ENCODE results near the gene LRP3. TPM values are rescaled to one million over a fixed set of nuclear protein-coding genes. Genes with fewer than 3 reads are reported as not detected.
"Not testable (repeated sequence)": the region's sequence is repeated elsewhere in the genome, so short reads cannot be mapped to it uniquely, and the experiment has no call there.

Gene LRP3
- polyA plus RNA-seq, 3 donors = 1.4 to 11.9 (median 4.1) TPM

GRCh38 chr19:33208371-33208895, 14.3 kb downstream of the LRP3 start:
- Histone ChIP-seq H3K4me3 (replicated peaks in 1 of 3; ENCODE audit: low read depth in 2 of 3, low read length in 3 of 3) (no peak overlapping the region), H3K27ac (ENCODE audit: low read depth in 1 of 2, low read length in 2 of 2) (no peak overlapping the region), H3K79me2 (ENCODE audit: insufficient read depth, low read length) (no peaks in the 10 kb centered on the region), H3K4me1 (ENCODE audit: control insufficient read depth in 1 of 2, insufficient read depth in 2 of 2, low read length in 2 of 2) (peaks cover 12 to 13% of the 10 kb centered on the region in 2 donors), H3K36me3 (replicated peaks in 1 of 2; ENCODE audit: control insufficient read depth in 1 of 2, insufficient read depth in 2 of 2, low read length in 2 of 2) (peaks cover 36 to 44% of the 10 kb centered on the region in 2 donors), H4K20me1 (ENCODE audit: insufficient read depth, low read length) (no peaks in the 10 kb centered on the region), H3K9ac (ENCODE audit: insufficient read depth, low read length, poor library complexity, severe bottlenecking) (peak overlapping the region; percentile 15), H3K27me3 (ENCODE audit: control insufficient read depth in 2 of 2, insufficient read depth in 2 of 2, low read length in 2 of 2) (no peaks in the 10 kb centered on the region), H3K9me3 (replicated peaks in 1 of 2; ENCODE audit: control insufficient read depth in 1 of 2, insufficient read depth in 1 of 2, low read length in 2 of 2) (no peaks in the 10 kb centered on the region), H3K4me2 (replicated peaks; ENCODE audit: extremely low read depth, low read length, poor library complexity, severe bottlenecking) (no peak overlapping the region), H2AFZ (ENCODE audit: insufficient read depth, low read depth, low read length, poor library complexity, severe bottlenecking) (no peak overlapping the region)
- WGBS (ENCODE audit: insufficient coverage) = 32% methylated on average over 9 of the region's 11 CpGs
- no peaks in the 10 kb centered on the region for H3K27me3 Mint-ChIP-seq (ENCODE audit: low read depth in 3 of 3)
- peaks cover 10% of the 10 kb centered on the region for H3K4me1 Mint-ChIP-seq
- H3K4me3 Mint-ChIP-seq = peak overlapping the region in 1 of 2 donors; percentile 26
- peak overlapping the region in 1 of 7 donors; percentile 36 for H3K27ac Mint-ChIP-seq
- no peak for DNase-seq
- H3K9me3 Mint-ChIP-seq = no peaks in the 10 kb centered on the region
- TF ChIP-seq CTCF (IDR thresholded peaks at IDR 0.05) = no peak
- peaks cover 13 to 38% of the 10 kb centered on the region in 2 donors for H3K36me3 Mint-ChIP-seq
- intact Hi-C loops (cut with micrococcal nuclease) = no loop called here

GRCh38 chr19:33208904-33209849, 15.0 kb downstream of the LRP3 start:
- peaks cover 10% of the 10 kb centered on the region for H3K4me1 Mint-ChIP-seq
- 86% methylated on average over 15 of the region's 24 CpGs for WGBS (ENCODE audit: insufficient coverage)
- Histone ChIP-seq H3K27me3 (ENCODE audit: control insufficient read depth in 2 of 2, insufficient read depth in 2 of 2, low read length in 2 of 2) (no peaks in the 10 kb centered on the region), H3K27ac (ENCODE audit: low read depth in 1 of 2, low read length in 2 of 2) (no peak overlapping the region), H4K20me1 (ENCODE audit: insufficient read depth, low read length) (no peaks in the 10 kb centered on the region), H2AFZ (ENCODE audit: insufficient read depth, low read depth, low read length, poor library complexity, severe bottlenecking) (no peak overlapping the region), H3K4me2 (replicated peaks; ENCODE audit: extremely low read depth, low read length, poor library complexity, severe bottlenecking) (no peak overlapping the region), H3K9ac (ENCODE audit: insufficient read depth, low read length, poor library complexity, severe bottlenecking) (no peak overlapping the region), H3K79me2 (ENCODE audit: insufficient read depth, low read length) (no peaks in the 10 kb centered on the region), H3K9me3 (replicated peaks in 1 of 2; ENCODE audit: control insufficient read depth in 1 of 2, insufficient read depth in 1 of 2, low read length in 2 of 2) (no peaks in the 10 kb centered on the region), H3K36me3 (replicated peaks in 1 of 2; ENCODE audit: control insufficient read depth in 1 of 2, insufficient read depth in 2 of 2, low read length in 2 of 2) (peaks cover 30 to 36% of the 10 kb centered on the region in 2 donors), H3K4me3 (replicated peaks in 1 of 3; ENCODE audit: low read depth in 2 of 3, low read length in 3 of 3) (no peak overlapping the region), H3K4me1 (ENCODE audit: control insufficient read depth in 1 of 2, insufficient read depth in 2 of 2, low read length in 2 of 2) (peaks cover 12 to 13% of the 10 kb centered on the region in 2 donors)
- H3K36me3 Mint-ChIP-seq = peaks cover 8 to 31% of the 10 kb centered on the region in 2 donors
- no peak for DNase-seq
- intact Hi-C loops (cut with micrococcal nuclease) = no loop called here
- no peak overlapping the region for H3K4me3 Mint-ChIP-seq
- H3K9me3 Mint-ChIP-seq = no peaks in the 10 kb centered on the region
- peak overlapping the region in 1 of 7 donors; percentile 27 for H3K27ac Mint-ChIP-seq
- no peak for TF ChIP-seq CTCF (IDR thresholded peaks at IDR 0.05)
- H3K27me3 Mint-ChIP-seq (ENCODE audit: low read depth in 3 of 3) = no peaks in the 10 kb centered on the region

- not testable (repeated sequence) for H2AFZ ChIP-seq (ENCODE audit: insufficient read depth, low read depth, low read length, poor library complexity, severe bottlenecking)
These were observed 15.7 kb downstream of the LRP3 start for GRCh38 chr19:33209850-33210230.

More at GRCh38 chr19:33209850-33210230, 15.7 kb downstream of the LRP3 start:
- H3K27ac Mint-ChIP-seq; H3K4me2 ChIP-seq (replicated peaks; ENCODE audit: extremely low read depth, low read length, poor library complexity, severe bottlenecking); H3K4me3 Mint-ChIP-seq; H3K27me3 Mint-ChIP-seq (ENCODE audit: low read depth in 3 of 3); H3K9ac ChIP-seq (ENCODE audit: insufficient read depth, low read length, poor library complexity, severe bottlenecking); H3K27ac ChIP-seq (ENCODE audit: low read depth in 1 of 2, low read length in 2 of 2); H3K27me3 ChIP-seq (ENCODE audit: control insufficient read depth in 2 of 2, insufficient read depth in 2 of 2, low read length in 2 of 2); H4K20me1 ChIP-seq (ENCODE audit: insufficient read depth, low read length); H3K79me2 ChIP-seq (ENCODE audit: insufficient read depth, low read length); intact Hi-C loops (cut with micrococcal nuclease); H3K9me3 ChIP-seq (replicated peaks in 1 of 2; ENCODE audit: control insufficient read depth in 1 of 2, insufficient read depth in 1 of 2, low read length in 2 of 2); H3K4me3 ChIP-seq (replicated peaks in 1 of 3; ENCODE audit: low read depth in 2 of 3, low read length in 3 of 3); DNase-seq; H3K9me3 Mint-ChIP-seq: not testable (repeated sequence)
- Histone ChIP-seq H3K36me3 (replicated peaks in 1 of 2; ENCODE audit: control insufficient read depth in 1 of 2, insufficient read depth in 2 of 2, low read length in 2 of 2) (peaks cover 23 to 30% of the 10 kb centered on the region in 2 donors), H3K4me1 (ENCODE audit: control insufficient read depth in 1 of 2, insufficient read depth in 2 of 2, low read length in 2 of 2) (peaks cover 12 to 13% of the 10 kb centered on the region in 2 donors)
- WGBS (ENCODE audit: insufficient coverage) = 97% methylated on average over 7 of the region's 7 CpGs
- Mint-ChIP-seq H3K36me3 (peaks cover 7 to 24% of the 10 kb centered on the region in 2 donors), H3K4me1 (peaks cover 10% of the 10 kb centered on the region)

Data from CD14-positive monocyte (primary cell).